ENCODE results near the gene CPNE5.

Gene CPNE5

GRCh38 chr6:36777801-36778200 lies 61.4 kb downstream of the CPNE5 start:
- intact Hi-C loops (cut with DNase I): loop anchor here (10.0 kb wide), 1 partner anchor 57 kb away; the partner anchor contains the start of gene CPNE5
- DNase-seq: no peak

DNA sequence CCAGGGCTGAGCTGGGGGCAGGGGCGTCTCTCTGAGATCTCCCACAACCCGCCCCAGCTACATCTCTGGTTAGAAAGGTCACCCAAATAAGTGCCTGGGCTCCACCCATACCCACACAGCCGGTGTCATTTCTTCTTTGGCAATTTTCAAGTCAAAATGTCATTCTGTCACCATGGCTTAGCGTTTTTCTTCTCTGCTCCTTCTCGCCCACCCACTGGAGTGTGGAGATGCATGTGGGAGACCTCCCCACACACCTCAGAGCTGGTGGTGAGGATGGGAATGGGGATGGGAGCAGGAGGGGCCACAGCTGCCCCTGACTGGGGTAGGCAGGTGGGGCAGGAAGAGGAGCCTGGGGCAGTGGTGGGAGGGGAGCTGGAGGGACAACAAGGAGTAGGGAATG lies 63.1 kb downstream of the CPNE5 start:
- no peak for DNase-seq

DNA sequence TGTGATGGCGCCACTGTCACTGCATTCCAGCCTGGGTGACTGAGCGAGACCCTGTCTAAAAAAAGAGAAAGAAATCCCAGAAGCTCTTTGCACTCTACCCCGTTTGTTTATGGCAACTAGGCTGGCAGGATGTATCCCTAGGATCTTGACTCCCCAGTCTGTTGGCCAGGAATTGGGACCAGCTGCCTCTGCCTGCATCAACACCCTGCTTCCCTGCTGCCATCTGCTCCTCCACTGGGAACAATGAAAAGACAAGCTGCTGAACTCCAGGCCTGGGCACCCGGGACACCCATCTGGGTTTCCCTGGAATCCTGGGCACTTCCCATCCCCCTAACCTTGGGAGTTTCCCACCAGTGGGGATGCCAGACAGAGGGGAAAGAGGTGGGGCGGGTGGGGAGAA lies 64.9 kb downstream of the CPNE5 start:
- DNase-seq: no peak
- intact Hi-C loops (cut with DNase I): loop anchor here (10.0 kb wide), 1 partner anchor 60 kb away; the partner anchor contains the start of gene CPNE5

More for the DNA sequence above, 63.1 kb downstream of the CPNE5 start:
- intact Hi-C loops (cut with DNase I): loop anchor here (10.0 kb wide), 1 partner anchor 59 kb away; the partner anchor contains the start of gene CPNE5

GRCh38 chr6:36772397-36772796 lies 66.8 kb downstream of the CPNE5 start:
- no peak for DNase-seq
- intact Hi-C loops (cut with DNase I): loop anchor here (10.0 kb wide), 1 partner anchor 62 kb away; the partner anchor contains the start of gene CPNE5

DNA sequence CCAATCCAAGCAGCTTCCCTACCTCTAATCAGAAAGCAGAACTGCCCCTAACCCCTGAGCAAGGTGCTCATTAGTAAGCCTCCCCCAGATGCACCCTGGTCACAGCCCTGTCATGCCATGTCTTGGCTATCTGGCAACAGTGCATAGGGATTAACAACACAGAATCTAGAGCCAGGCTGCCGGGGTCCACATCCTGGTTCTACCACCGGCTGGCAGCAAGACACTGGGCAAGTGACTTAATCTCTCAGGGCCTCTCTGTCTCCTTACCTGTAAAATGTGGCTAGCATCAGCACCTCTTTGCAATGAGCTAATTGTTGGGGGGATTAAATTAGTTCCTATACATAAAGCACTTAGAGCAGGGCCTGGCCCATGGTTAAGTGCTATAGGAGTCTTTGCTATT lies 68.1 kb downstream of the CPNE5 start:
- intact Hi-C loops (cut with DNase I): loop anchor here (10.0 kb wide), 1 partner anchor 64 kb away; the partner anchor contains the start of gene CPNE5
- DNase-seq: no peak

DNA sequence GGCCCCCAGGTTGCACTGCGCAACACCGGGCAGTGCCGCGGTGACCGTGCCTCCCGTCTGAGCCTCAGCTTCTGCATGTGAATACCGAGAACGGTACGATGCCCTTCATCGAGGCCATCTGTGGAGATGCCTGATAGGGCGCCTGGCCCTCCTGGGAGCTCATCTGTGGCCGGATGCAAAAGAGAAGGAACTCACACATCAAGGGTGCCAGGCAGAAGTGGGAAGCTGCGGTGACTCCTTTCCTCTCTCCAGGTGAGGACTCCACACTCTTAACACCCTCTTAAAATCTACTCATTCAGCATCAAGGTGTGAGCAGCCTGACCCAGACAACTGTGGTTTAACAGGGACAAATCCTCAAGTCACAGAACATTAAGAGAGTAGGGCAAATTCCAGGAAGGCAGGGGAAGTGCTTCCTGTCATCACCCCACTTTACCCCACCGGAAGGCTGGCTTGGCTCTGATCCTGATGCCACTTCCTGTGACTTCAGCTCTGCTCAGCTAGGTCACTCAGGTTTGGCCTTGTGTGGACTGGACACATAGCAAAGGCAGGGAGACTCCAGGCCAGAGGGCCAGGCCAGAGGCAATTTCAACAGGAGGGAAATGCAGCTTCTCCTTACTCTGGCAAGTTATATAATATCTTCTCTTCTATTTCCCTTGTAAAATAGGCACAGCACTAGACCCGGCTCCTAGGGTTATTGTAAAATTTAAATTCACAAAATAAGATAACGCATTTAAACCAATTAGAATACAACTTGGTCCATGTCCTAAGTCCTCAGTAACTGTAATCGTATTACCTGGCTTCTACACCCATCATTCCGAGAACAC lies 69.4 kb downstream of the CPNE5 start:
- DNase-seq: no peak
- intact Hi-C loops (cut with DNase I): loop anchor here (5.0 to 10.0 kb wide), 4 partner anchors 65 to 402 kb away; partner anchors contain the start of genes CPNE5, MTCH1 and PIM1

GRCh38 chr6:36769183-36769675 lies 70.0 kb downstream of the CPNE5 start:
- intact Hi-C loops (cut with DNase I): loop anchor here (5.0 to 10.0 kb wide), 3 partner anchors 216 to 403 kb away; partner anchors contain the start of genes MTCH1 and PIM1
- DNase-seq: peak in 4 of 10 donors; percentile 47 to 89 (median 84)

DNA sequence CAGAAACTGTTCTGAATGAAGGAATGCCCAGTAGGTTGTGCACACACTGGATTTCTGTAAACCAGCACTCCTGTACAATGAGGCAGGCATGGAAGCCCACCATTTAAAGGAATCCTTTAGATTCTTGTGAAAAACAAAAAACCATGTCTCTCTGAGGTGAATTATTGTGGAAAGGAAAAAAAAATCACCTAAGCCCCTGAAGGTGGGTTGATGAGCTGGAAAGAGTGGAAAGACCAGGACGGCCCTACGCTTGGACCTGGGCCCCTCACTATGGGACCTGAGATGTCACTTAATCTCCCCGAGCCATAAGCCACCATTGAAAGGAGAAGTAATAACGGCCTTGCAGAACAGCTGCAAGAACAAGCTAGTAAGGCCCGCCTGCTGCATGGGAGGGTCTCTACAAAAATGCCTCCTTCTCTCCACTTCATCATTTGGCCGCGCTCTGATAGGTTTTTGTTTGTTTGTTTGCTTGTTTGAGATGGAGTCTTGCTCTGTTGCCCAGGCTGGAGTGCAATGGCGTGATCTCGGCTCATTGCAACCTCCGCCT lies 72.8 kb downstream of the CPNE5 start:
- peak in 1 of 10 donors; percentile 10 for DNase-seq
- intact Hi-C loops (cut with DNase I): loop anchor here (1.0 to 10.0 kb wide), 4 partner anchors 85 to 406 kb away; partner anchors contain the start of genes MTCH1 and PIM1

- DNase-seq: peak; percentile 72 to 98 (median 86)
- intact Hi-C loops (cut with DNase I): loop anchor here (1.0 to 10.0 kb wide), 4 partner anchors 86 to 407 kb away; partner anchors contain the start of genes MTCH1 and PIM1
Measured at GRCh38 chr6:36765594-36766398, 73.4 kb downstream of the CPNE5 start.

DNA sequence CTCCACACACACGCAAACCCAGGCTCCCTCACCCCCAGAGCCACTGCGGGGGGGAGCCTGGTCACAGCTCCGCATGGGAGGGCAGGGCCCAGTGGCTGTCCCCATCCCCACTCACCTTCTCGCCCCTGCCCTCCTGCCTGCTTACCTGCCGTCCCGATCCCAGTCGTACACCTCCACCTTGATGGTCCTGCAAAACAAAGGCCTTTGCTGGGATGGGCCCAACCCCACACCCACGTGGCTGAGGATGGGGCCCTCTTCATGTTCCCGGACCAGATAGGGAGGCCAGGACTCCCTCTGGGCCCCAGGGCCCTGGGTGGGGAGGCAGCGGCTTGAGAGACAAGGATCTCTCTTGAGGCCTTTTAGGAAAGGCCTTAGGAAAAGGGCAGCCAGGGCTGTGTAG lies 74.1 kb downstream of the CPNE5 start:
- peak in 2 of 10 donors; percentile 57 to 83 for DNase-seq

GRCh38 chr6:36762123-36762522 lies 77.1 kb downstream of the CPNE5 start:
- intact Hi-C loops (cut with DNase I): loop anchor here (10.0 kb wide), 1 partner anchor 223 kb away; the partner anchor contains the start of gene MTCH1

More for the DNA sequence above, 74.1 kb downstream of the CPNE5 start:
- intact Hi-C loops (cut with DNase I): loop anchor here (5.0 to 10.0 kb wide), 3 partner anchors 220 to 407 kb away; partner anchors contain the start of genes MTCH1 and PIM1

DNA sequence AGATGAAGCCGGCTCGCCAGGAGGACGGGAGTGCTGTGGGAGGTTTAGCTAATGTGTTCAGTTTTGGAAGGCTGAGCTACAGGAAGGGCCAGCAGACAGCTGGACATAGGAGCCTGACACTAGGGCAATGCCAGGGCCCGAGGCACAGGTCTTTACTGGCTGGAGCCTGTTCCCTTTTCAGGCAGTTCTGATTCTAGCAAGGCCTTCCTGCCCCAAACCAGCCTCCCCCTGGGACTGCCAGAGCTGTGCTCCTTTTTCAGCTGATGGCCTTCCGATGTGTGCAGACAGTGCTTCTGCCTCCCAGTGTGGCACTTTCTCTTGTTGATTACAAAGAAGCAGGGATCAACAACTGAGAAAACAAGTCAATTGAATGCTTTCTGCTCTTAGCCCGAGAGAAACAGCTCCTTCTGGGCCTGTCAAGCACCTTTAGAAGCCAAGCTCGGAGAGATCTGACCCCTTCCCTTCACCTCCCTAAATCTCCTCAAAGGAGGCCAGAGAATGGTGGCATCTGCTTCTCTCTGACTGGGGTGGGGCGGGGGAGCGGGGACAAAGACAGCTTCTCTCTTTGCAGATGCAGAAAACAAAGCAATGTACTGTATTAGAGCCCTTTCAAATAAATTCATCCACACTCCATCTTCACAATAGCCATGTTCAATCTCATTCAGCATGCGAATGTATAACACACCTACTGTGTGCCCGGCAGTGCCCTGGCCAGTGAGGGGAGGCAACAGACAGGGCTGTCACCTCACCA lies 78.4 kb downstream of the CPNE5 start:
- intact Hi-C loops (cut with DNase I): loop anchor here (10.0 kb wide), 1 partner anchor 224 kb away; the partner anchor contains the start of gene MTCH1
- peak in 8 of 10 donors; percentile 45 to 91 (median 63) for DNase-seq

More at GRCh38 chr6:36762123-36762522, 77.1 kb downstream of the CPNE5 start:
- peak in 1 of 10 donors; percentile 27 for DNase-seq

GRCh38 chr6:36759148-36759759 lies 80.0 kb downstream of the CPNE5 start:
- DNase-seq: peak; percentile 74 to 98 (median 86)
- intact Hi-C loops (cut with DNase I): loop anchor here (2.0 to 5.0 kb wide), 2 partner anchors 72 to 136 kb away; no protein-coding TSS in a partner anchor

- intact Hi-C loops (cut with DNase I): loop anchor here (2.0 to 5.0 kb wide), 2 partner anchors 71 to 136 kb away; no protein-coding TSS in a partner anchor
- no peak for DNase-seq
Measured at GRCh38 chr6:36758516-36759147, 80.6 kb downstream of the CPNE5 start.

DNA sequence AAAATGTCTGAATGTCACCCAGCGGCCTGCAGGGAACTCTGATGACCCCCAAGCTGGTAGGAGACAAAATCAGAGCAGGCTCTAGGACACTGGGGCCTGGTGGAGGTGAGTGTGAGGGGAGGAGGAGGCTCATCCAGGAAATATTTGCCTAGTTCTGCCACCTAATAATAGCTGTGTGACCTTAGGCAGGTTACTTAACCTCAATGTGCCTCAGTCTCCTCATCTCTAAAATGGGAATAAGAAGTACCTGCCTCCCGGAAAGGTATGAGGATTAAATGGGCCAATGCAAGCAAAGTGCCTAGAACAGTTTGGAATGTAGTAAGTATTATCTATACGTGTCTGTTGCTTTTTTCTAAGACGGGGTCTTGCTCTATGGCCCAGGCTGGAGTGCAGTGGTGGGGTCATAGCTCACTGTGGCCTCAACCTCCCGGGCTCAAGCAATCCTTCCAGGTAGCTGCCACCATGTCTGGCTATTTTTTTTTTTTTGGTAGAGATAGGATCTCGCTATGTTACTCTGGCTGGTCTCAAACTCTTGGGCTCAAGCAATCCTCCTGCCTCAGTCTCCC lies 81.2 kb downstream of the CPNE5 start:
- intact Hi-C loops (cut with DNase I): loop anchor here (2.0 to 5.0 kb wide), 2 partner anchors 71 to 135 kb away; no protein-coding TSS in a partner anchor
- DNase-seq: no peak

DNA sequence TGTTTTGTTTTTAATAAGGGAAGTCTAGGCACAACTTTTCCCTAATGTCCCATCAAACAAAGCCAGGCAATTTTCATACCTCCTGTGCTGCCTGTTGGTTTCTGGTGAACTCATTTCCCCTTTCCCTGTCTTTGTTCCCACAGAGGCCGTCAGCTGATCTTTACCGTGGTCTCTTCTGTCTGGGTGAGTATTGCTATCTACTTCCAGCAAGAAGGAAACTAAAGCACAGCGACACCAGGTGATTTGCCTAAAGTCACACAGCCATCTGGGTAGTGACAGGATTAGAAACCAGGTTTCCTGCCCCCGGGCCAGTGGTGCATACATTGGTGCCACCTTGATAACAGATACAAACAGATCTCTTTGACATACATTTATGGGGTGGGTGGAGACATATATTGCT lies 82.0 kb downstream of the CPNE5 start:
- no peak for DNase-seq
- intact Hi-C loops (cut with DNase I): loop anchor here (5.0 kb wide), 1 partner anchor 70 kb away; no protein-coding TSS in a partner anchor

- DNase-seq: no peak
- intact Hi-C loops (cut with DNase I): loop anchor here (5.0 kb wide), 1 partner anchor 69 kb away; no protein-coding TSS in a partner anchor
Measured at GRCh38 chr6:36756786-36757185, 82.5 kb downstream of the CPNE5 start.
